A673 (cell line): ENCODE measurements around the gene CSKMT. TPM values are rescaled to one million over a fixed set of nuclear protein-coding genes. Genes with fewer than 3 reads are reported as not detected.

Experiments used
- BruUV-seq: library from RNA; stranded (reverse); fragments of 400-500 nt; replicated peaks from 2 replicates; lab custom pipeline; 2021; lab: Mats Ljungman, UMichigan
- CTCF ChIA-PET: fragments of 300-600 bp; sonication (Branson Sonifier 250); formaldehyde crosslinking; loops from one replicate; lab custom pipeline; 2022; ENCODE audit warnings: antibody characterized with exemption; lab: Charles Lee
- POLR2A ChIA-PET: fragments of 300-600 bp; sonication (Branson Sonifier 250); formaldehyde crosslinking; loops from one replicate; lab custom pipeline; 2022; ENCODE audit warnings: antibody characterized with exemption; ENCODE audit not compliant: low non-redundant PET; lab: Charles Lee
- DNase-seq: peaks from one replicate; pipeline ENCODE4 v3.0.0-alpha.2; 2015; ENCODE audit warnings: low spot score
- H3K27ac ChIP-seq: fragments of 200-600 bp; sonication (generic); 2 replicates; pipeline ENCODE4 v1.5.1; 2016; ENCODE audit warnings: mixed run types, low read depth, mild to moderate bottlenecking, mixed read lengths, antibody characterized with exemption, low read length; ENCODE audit not compliant: poor library complexity, severe bottlenecking
- H3K27me3 ChIP-seq: fragments of 200-600 bp; sonication (generic); replicated peaks from 2 replicates; pipeline ENCODE4 v1.6.1; 2017; ENCODE audit warnings: mixed run types, low read depth, mild to moderate bottlenecking, mixed read lengths, antibody characterized with exemption, low read length; ENCODE audit not compliant: insufficient read depth, poor library complexity
- H3K36me3 ChIP-seq: fragments of 200-600 bp; sonication (generic); 2 replicates; pipeline ENCODE4 v1.6.1; 2016; ENCODE audit warnings: mixed run types, mild to moderate bottlenecking, mixed read lengths, antibody characterized with exemption, low read length; ENCODE audit not compliant: insufficient read depth, poor library complexity, severe bottlenecking
- H3K4me1 ChIP-seq: fragments of 200-600 bp; sonication (generic); 2 replicates; pipeline ENCODE4 v1.6.1; 2017; ENCODE audit warnings: mixed run types, mild to moderate bottlenecking, mixed read lengths, antibody characterized with exemption, low read length; ENCODE audit not compliant: insufficient read depth, poor library complexity, severe bottlenecking
- H3K4me3 ChIP-seq: fragments of 200-600 bp; sonication (generic); 2 replicates; pipeline ENCODE4 v1.5.1; 2016; ENCODE audit warnings: low read depth, mixed run types, mild to moderate bottlenecking, mixed read lengths, low read length; ENCODE audit not compliant: poor library complexity, severe bottlenecking
- H3K9me3 ChIP-seq: fragments of 200-600 bp; sonication (generic); 2 replicates; pipeline ENCODE4 v1.6.1; 2016; ENCODE audit warnings: mixed run types, low read depth, mild to moderate bottlenecking, mixed read lengths, antibody characterized with exemption, low read length; ENCODE audit not compliant: poor library complexity, severe bottlenecking
- EZH2 ChIP-seq: fragments of 200-600 bp; sonication (generic); IDR thresholded peaks from 2 replicates; pipeline ENCODE4 v1.6.1; 2017; ENCODE audit warnings: borderline replicate concordance, low read depth, mild to moderate bottlenecking, mixed read lengths, antibody characterized with exemption, low read length; ENCODE audit not compliant: poor library complexity, severe bottlenecking
- intact Hi-C: fragments of 100-400 bp; cut with micrococcal nuclease; formaldehyde crosslinking; loops from one replicate; pipeline ENCODE4 v1.10.0; 2022; ENCODE audit not compliant: unreplicated experiment
- total RNA-seq: library from RNA; stranded (reverse); gene quantifications from 2 replicates; pipeline ENCODE4 v1.2.3, GENCODE V29; 2021
- TF ChIP-seq, protein P1 (sequence below): fragments of 300-800, 200-600 bp; sonication (generic); conservative IDR thresholded peaks from 2 replicates; pipeline ENCODE4 v1.5.1; 2017; ENCODE audit warnings: low read depth, mild to moderate bottlenecking, antibody characterized with exemption, low read length, moderate library complexity, mixed read lengths

CSKMT gene
- total RNA-seq, 1 experiment from 2014 or later = 68.8 TPM

DNA sequence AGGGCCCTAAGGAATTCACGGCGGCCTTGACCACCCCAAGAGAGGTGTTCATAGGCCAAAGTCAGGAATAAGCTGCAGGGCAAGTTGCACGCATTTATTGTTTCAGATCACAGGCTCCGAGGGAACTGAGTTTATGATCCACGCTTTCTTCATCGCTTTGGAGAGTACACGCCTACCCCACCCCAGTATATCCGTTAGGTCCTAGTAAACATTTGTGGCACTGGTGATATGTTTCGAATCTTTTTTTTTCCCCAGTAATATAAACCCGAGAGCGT, 19.5 kb upstream of the CSKMT start:
- POLR2A ChIA-PET = no interaction called here
- TSS peak; percentile 48 for BruUV-seq
- TF ChIP-seq EZH2 = no peak
- TF ChIP-seq, protein P1, sequence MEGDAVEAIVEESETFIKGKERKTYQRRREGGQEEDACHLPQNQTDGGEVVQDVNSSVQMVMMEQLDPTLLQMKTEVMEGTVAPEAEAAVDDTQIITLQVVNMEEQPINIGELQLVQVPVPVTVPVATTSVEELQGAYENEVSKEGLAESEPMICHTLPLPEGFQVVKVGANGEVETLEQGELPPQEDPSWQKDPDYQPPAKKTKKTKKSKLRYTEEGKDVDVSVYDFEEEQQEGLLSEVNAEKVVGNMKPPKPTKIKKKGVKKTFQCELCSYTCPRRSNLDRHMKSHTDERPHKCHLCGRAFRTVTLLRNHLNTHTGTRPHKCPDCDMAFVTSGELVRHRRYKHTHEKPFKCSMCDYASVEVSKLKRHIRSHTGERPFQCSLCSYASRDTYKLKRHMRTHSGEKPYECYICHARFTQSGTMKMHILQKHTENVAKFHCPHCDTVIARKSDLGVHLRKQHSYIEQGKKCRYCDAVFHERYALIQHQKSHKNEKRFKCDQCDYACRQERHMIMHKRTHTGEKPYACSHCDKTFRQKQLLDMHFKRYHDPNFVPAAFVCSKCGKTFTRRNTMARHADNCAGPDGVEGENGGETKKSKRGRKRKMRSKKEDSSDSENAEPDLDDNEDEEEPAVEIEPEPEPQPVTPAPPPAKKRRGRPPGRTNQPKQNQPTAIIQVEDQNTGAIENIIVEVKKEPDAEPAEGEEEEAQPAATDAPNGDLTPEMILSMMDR = no peak
- DNase-seq = peak; percentile 33
- peaks cover 47% of the 10 kb centered on the region for H3K36me3 ChIP-seq
- CTCF ChIA-PET = no interaction called here
- peaks cover 8% of the 10 kb centered on the region for H3K4me1 ChIP-seq
- no peaks in the 10 kb centered on the region for H3K9me3 ChIP-seq
- H3K27me3 ChIP-seq = no peaks in the 10 kb centered on the region
- intact Hi-C loops = no loop called here
- peak overlapping the region; percentile 97 for H3K27ac ChIP-seq
- H3K4me3 ChIP-seq = peak overlapping the region; percentile 96

DNA sequence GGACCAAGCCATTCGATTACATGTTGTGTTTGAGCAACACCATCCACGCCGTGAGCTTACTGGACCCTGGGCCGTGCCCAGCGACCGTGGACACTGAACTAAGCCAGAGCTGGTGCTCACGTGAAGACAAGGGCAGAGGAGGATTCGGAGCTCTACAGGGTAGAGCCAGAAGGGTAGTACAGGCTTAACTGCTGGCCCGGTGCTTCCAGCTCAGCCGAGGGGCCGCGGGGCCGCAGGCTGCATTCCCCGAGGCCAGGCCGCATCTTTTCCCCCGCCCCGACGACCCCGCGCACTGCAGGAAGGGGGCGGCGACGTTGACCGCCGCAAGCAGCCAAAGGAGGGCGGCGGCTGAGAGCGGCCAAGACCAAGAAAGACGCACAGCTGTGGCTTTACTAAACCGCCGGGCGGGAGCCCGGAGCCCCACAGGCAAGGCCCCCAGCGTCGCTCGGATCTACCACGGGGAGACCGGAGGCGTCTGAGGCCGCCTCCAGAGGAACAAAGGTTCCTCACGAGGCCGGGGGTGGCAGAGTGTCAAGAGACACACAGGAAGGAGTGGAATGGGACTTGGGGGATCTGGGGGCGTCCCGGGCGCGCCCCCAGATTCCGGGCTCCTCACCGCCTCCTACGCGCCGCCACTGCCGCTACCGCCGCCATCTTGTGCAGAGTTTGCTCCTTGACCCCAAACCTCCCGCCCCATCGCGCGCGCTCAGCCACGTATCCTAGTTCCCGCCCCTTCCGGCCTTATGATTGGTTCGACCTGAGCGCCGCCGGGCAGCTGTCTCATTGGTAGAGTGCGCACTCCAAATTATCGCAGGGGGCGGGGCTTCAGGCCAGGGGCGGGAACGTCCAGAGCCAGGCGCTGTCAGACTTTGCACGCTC, 18.9 kb upstream of the CSKMT start, which contains the start of gene GANAB:
Gene GANAB, minus strand, starts transcription at position 668 of the 879 bp plus-strand sequence. Its CDS starts 14 bp downstream, at position 654.
- Histone ChIP-seq H3K4me3 (peak within 1 kb of the TSS; percentile 96), H3K27me3 (no peaks in the 10 kb centered on the region), H3K36me3 (peaks cover 47% of the 10 kb centered on the region), H3K4me1 (peaks cover 8% of the 10 kb centered on the region), H3K27ac (peak within 1 kb of the TSS; percentile 97), H3K9me3 (no peaks in the 10 kb centered on the region)
- BruUV-seq = no TSS peak
- POLR2A ChIA-PET = interaction anchor here (0.6 kb wide), 1 partner anchor 18 kb away, joined by 9 read pairs; no protein-coding TSS in a partner anchor
- CTCF ChIA-PET = interaction anchor here (0.6 kb wide), 2 partner anchors 101 to 1507 kb away, joined by 3 to 11 read pairs; no protein-coding TSS in a partner anchor
- peak; percentile 100 for DNase-seq
- TF ChIP-seq, protein P1 = no peak
- TF ChIP-seq EZH2 = no peak
- intact Hi-C loops = no loop called here

DNA sequence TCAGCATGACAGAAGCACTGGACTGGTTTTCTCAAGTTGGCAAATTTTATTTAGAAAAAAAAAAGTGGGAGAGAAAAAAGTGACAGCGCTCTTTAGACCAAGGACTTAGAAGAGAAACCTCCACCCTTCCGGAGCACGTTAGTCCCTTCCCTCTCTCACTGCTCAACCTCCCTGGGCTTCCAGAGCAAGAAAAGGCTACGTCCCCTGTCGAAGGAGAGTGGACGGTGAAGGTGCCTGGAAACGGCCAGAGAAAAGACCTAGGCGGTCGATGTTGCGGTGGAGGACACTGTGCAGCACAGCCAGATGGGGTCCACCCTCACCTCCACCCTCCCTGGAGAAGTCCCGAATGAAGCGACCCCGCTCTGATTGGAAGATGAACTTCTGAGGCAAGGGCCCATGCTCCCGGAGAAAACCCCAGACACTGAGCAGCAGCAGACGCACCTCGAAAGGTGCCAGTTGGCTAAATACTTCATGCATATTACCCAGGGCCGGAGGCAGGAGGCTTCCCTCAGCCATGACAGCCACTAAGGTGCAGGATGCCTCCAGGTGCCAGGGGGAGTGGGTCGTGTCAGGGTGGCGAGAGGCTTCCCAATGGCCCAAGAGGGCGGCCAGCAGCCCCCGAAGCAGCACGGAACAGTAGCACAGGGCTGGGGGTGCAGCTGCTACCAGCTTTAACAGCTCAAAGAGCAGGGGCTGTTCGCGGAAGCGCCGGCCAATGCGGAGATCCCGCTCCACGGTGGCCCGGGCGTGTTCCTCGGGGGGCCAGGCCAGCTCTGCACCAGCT, 18.1 kb upstream of the CSKMT start:
- ChIA-PET CTCF (no interaction called here), POLR2A (interaction anchor here (0.6 to 0.8 kb wide), 2 partner anchors 18 to 19 kb away, joined by 3 to 9 read pairs; partner anchors contain the start of gene C11orf98)
- intact Hi-C loops = no loop called here
- H3K4me1 ChIP-seq = peaks cover 14% of the 10 kb centered on the region
- peak overlapping the region; percentile 97 for H3K27ac ChIP-seq
- no peaks in the 10 kb centered on the region for H3K9me3 ChIP-seq
- peak overlapping the region; percentile 96 for H3K4me3 ChIP-seq
- TF ChIP-seq EZH2 = no peak
- TF ChIP-seq, protein P1 = no peak
- BruUV-seq = no TSS peak
- no peaks in the 10 kb centered on the region for H3K27me3 ChIP-seq
- peaks cover 47% of the 10 kb centered on the region for H3K36me3 ChIP-seq
- DNase-seq = no peak
